ENCODE results near the gene CDC37L1. TPM values are rescaled to one million over a fixed set of nuclear protein-coding genes. Genes with fewer than 3 reads are reported as not detected.

CDC37L1 gene
- total RNA-seq, 3 donors from 2014 or later: 14.7 to 16.6 (median 16.2) TPM

- Mint-ChIP-seq H3K9me3 (peaks cover 5% of the 10 kb centered on the region), H3K27me3 (ENCODE audit: low read depth) (no peaks in the 10 kb centered on the region), H3K4me1 (ENCODE audit: low read depth) (peaks cover 4% of the 10 kb centered on the region), H3K36me3 (ENCODE audit: insufficient read depth) (peaks cover 28% of the 10 kb centered on the region), H3K4me3 (no peak overlapping the region)
- no peak for DNase-seq
- no peak for ATAC-seq
Observed at GRCh38 chr9:4713849-4714248, 34.5 kb downstream of the CDC37L1 start.

- no peaks in the 10 kb centered on the region for H3K27me3 Mint-ChIP-seq (ENCODE audit: low read depth)
- DNase-seq (no peak), ATAC-seq (no peak)
- peaks cover 5% of the 10 kb centered on the region for H3K9me3 Mint-ChIP-seq
- H3K36me3 Mint-ChIP-seq (ENCODE audit: insufficient read depth): peaks cover 22% of the 10 kb centered on the region
- no peak overlapping the region for H3K4me3 Mint-ChIP-seq
- H3K4me1 Mint-ChIP-seq (ENCODE audit: low read depth): peaks cover under 1% of the 10 kb centered on the region
Observed at GRCh38 chr9:4714266-4715016, 35.1 kb downstream of the CDC37L1 start.

GRCh38 chr9:4716163-4716562, 36.8 kb downstream of the CDC37L1 start:
- Mint-ChIP-seq H3K27me3 (ENCODE audit: low read depth) (no peaks in the 10 kb centered on the region), H3K9me3 (peaks cover 5% of the 10 kb centered on the region), H3K36me3 (ENCODE audit: insufficient read depth) (peaks cover 22% of the 10 kb centered on the region), H3K4me1 (ENCODE audit: low read depth) (no peaks in the 10 kb centered on the region), H3K4me3 (no peak overlapping the region)
- ATAC-seq (no peak), DNase-seq (no peak)

- H3K4me1 Mint-ChIP-seq (ENCODE audit: low read depth): no peaks in the 10 kb centered on the region
- ATAC-seq: no peak
- DNase-seq: no peak
- no peak overlapping the region for H3K4me3 Mint-ChIP-seq
- peaks cover 5% of the 10 kb centered on the region for H3K9me3 Mint-ChIP-seq
- no peaks in the 10 kb centered on the region for H3K27me3 Mint-ChIP-seq (ENCODE audit: low read depth)
- peaks cover 18% of the 10 kb centered on the region for H3K36me3 Mint-ChIP-seq (ENCODE audit: insufficient read depth)
Observed at GRCh38 chr9:4717815-4718214, 38.4 kb downstream of the CDC37L1 start.

GRCh38 chr9:4718911-4719310, 39.5 kb downstream of the CDC37L1 start:
- Mint-ChIP-seq H3K27me3 (ENCODE audit: low read depth) (no peaks in the 10 kb centered on the region), H3K4me1 (ENCODE audit: low read depth) (no peaks in the 10 kb centered on the region), H3K4me3 (no peak overlapping the region), H3K9me3 (peaks cover 1% of the 10 kb centered on the region), H3K36me3 (ENCODE audit: insufficient read depth) (peaks cover 18% of the 10 kb centered on the region)
- ATAC-seq: no peak
- no peak for DNase-seq

- ATAC-seq: no peak
- peaks cover 17% of the 10 kb centered on the region for H3K36me3 Mint-ChIP-seq (ENCODE audit: insufficient read depth)
- no peaks in the 10 kb centered on the region for H3K9me3 Mint-ChIP-seq
- no peak for DNase-seq
- no peaks in the 10 kb centered on the region for H3K27me3 Mint-ChIP-seq (ENCODE audit: low read depth)
- peaks cover 15% of the 10 kb centered on the region for H3K4me1 Mint-ChIP-seq (ENCODE audit: low read depth)
- H3K4me3 Mint-ChIP-seq: no peak overlapping the region
Observed at GRCh38 chr9:4721736-4722135, 42.4 kb downstream of the CDC37L1 start.

- no peaks in the 10 kb centered on the region for H3K9me3 Mint-ChIP-seq
- ATAC-seq: peak; percentile 89 to 90
- H3K27me3 Mint-ChIP-seq (ENCODE audit: low read depth): no peaks in the 10 kb centered on the region
- H3K36me3 Mint-ChIP-seq (ENCODE audit: insufficient read depth): peaks cover 19% of the 10 kb centered on the region
- DNase-seq: no peak
- H3K4me3 Mint-ChIP-seq: no peak overlapping the region
- peaks cover 25% of the 10 kb centered on the region for H3K4me1 Mint-ChIP-seq (ENCODE audit: low read depth)
Observed at GRCh38 chr9:4725706-4726442, 46.5 kb downstream of the CDC37L1 start.

- peaks cover 27% of the 10 kb centered on the region for H3K4me1 Mint-ChIP-seq (ENCODE audit: low read depth)
- no peaks in the 10 kb centered on the region for H3K9me3 Mint-ChIP-seq
- no peaks in the 10 kb centered on the region for H3K27me3 Mint-ChIP-seq (ENCODE audit: low read depth)
- H3K4me3 Mint-ChIP-seq: no peak overlapping the region
- DNase-seq: no peak
- no peak for ATAC-seq
- peaks cover 17% of the 10 kb centered on the region for H3K36me3 Mint-ChIP-seq (ENCODE audit: insufficient read depth)
Observed at GRCh38 chr9:4727593-4727992, 48.2 kb downstream of the CDC37L1 start.

- no peaks in the 10 kb centered on the region for H3K27me3 Mint-ChIP-seq (ENCODE audit: low read depth)
- no peak for ATAC-seq
- H3K36me3 Mint-ChIP-seq (ENCODE audit: insufficient read depth): peaks cover 2% of the 10 kb centered on the region
- no peak overlapping the region for H3K4me3 Mint-ChIP-seq
- DNase-seq: no peak
- H3K9me3 Mint-ChIP-seq: no peaks in the 10 kb centered on the region
- H3K4me1 Mint-ChIP-seq (ENCODE audit: low read depth): peaks cover 28% of the 10 kb centered on the region
Observed at GRCh38 chr9:4732890-4733289, 53.5 kb downstream of the CDC37L1 start.

- ATAC-seq (no peak), DNase-seq (no peak)
- Mint-ChIP-seq H3K4me1 (ENCODE audit: low read depth) (peaks cover 34% of the 10 kb centered on the region), H3K9me3 (no peaks in the 10 kb centered on the region), H3K4me3 (no peak overlapping the region), H3K36me3 (ENCODE audit: insufficient read depth) (peaks cover 2% of the 10 kb centered on the region), H3K27me3 (ENCODE audit: low read depth) (no peaks in the 10 kb centered on the region)
Observed at GRCh38 chr9:4734150-4734549, 54.8 kb downstream of the CDC37L1 start.

- DNase-seq (no peak), ATAC-seq (no peak)
- Mint-ChIP-seq H3K36me3 (ENCODE audit: insufficient read depth) (no peaks in the 10 kb centered on the region), H3K27me3 (ENCODE audit: low read depth) (no peaks in the 10 kb centered on the region), H3K9me3 (no peaks in the 10 kb centered on the region), H3K4me1 (ENCODE audit: low read depth) (peaks cover 43% of the 10 kb centered on the region), H3K4me3 (peak overlapping the region; percentile 93)
Observed at GRCh38 chr9:4738866-4739586, 59.7 kb downstream of the CDC37L1 start.

GRCh38 chr9:4739587-4740387, 60.4 kb downstream of the CDC37L1 start:
- DNase-seq: no peak
- Mint-ChIP-seq H3K27me3 (ENCODE audit: low read depth) (no peaks in the 10 kb centered on the region), H3K4me1 (ENCODE audit: low read depth) (peaks cover 40% of the 10 kb centered on the region), H3K9me3 (no peaks in the 10 kb centered on the region), H3K4me3 (peak overlapping the region; percentile 93), H3K36me3 (ENCODE audit: insufficient read depth) (no peaks in the 10 kb centered on the region)
- ATAC-seq: no peak

GRCh38 chr9:4740388-4740637, 60.9 kb downstream of the CDC37L1 start:
- Mint-ChIP-seq H3K36me3 (ENCODE audit: insufficient read depth) (no peaks in the 10 kb centered on the region), H3K4me1 (ENCODE audit: low read depth) (peaks cover 40% of the 10 kb centered on the region), H3K27me3 (ENCODE audit: low read depth) (no peaks in the 10 kb centered on the region), H3K9me3 (no peaks in the 10 kb centered on the region), H3K4me3 (peak overlapping the region; percentile 93)
- no peak for ATAC-seq
- no peak for DNase-seq
